HG02981 (cell line): ENCODE results near the gene EIF2B2.

Source experiments
- ATAC-seq: cut with Tn5 transposase; IDR thresholded peaks from one replicate; pipeline ENCODE4 v1.9.1; 2021; ENCODE audit warnings: mild to moderate bottlenecking, moderate library complexity; ENCODE audit not compliant: unreplicated experiment

EIF2B2 gene

GRCh38 chr14:74973905-74974363, 28.8 kb upstream of the EIF2B2 start:
- no peak for ATAC-seq

GRCh38 chr14:74974364-74975058, 28.2 kb upstream of the EIF2B2 start:
- no peak for ATAC-seq

- no peak for ATAC-seq
Measured at GRCh38 chr14:74975059-74975810, 27.5 kb upstream of the EIF2B2 start.

GRCh38 chr14:74976264-74977113, 26.2 kb upstream of the EIF2B2 start:
- ATAC-seq: no peak

- no peak for ATAC-seq
Measured at GRCh38 chr14:74977164-74977900, 25.4 kb upstream of the EIF2B2 start.

GRCh38 chr14:74977901-74978385, 24.8 kb upstream of the EIF2B2 start:
- no peak for ATAC-seq

GRCh38 chr14:74978416-74978947, 24.2 kb upstream of the EIF2B2 start:
- ATAC-seq: no peak

GRCh38 chr14:74979029-74979428, 23.7 kb upstream of the EIF2B2 start:
- ATAC-seq: no peak

GRCh38 chr14:74979442-74980397, 23.0 kb upstream of the EIF2B2 start:
- no peak for ATAC-seq

- ATAC-seq: no peak
Measured at GRCh38 chr14:74980398-74980730, 22.4 kb upstream of the EIF2B2 start.

- ATAC-seq: no peak
Measured at GRCh38 chr14:74980731-74981461, 21.8 kb upstream of the EIF2B2 start.

GRCh38 chr14:74981462-74981782, 21.3 kb upstream of the EIF2B2 start:
- ATAC-seq: no peak

- ATAC-seq: no peak
Measured at GRCh38 chr14:74981833-74982232, 20.9 kb upstream of the EIF2B2 start.

- no peak for ATAC-seq
Measured at GRCh38 chr14:74982661-74983060, 20.1 kb upstream of the EIF2B2 start.

GRCh38 chr14:74983343-74983742, 19.4 kb upstream of the EIF2B2 start:
- ATAC-seq: no peak

- no peak for ATAC-seq
Measured at GRCh38 chr14:74984236-74985027, 18.3 kb upstream of the EIF2B2 start.

- ATAC-seq: no peak
Measured at GRCh38 chr14:74985028-74985310, 17.8 kb upstream of the EIF2B2 start.

- ATAC-seq: no peak
Measured at GRCh38 chr14:74985806-74986205, 16.9 kb upstream of the EIF2B2 start.
